MM.1S (cell line): ENCODE data around the gene LRMDA.

ENCODE experiments used
- DNase-seq: peaks from one replicate; pipeline ENCODE4 v3.0.0-alpha.2; 2015
- H2AFZ ChIP-seq: fragments of 300-600 bp; sonication (generic); 2 replicates; pipeline ENCODE4 v1.6.0; 2016; ENCODE audit warnings: antibody characterized with exemption, low read length
- H3F3A ChIP-seq: fragments of 300-600 bp; sonication (generic); 2 replicates; pipeline ENCODE4 v1.6.1; 2016; ENCODE audit warnings: mild to moderate bottlenecking, antibody characterized with exemption, low read length, moderate library complexity, mixed read lengths; ENCODE audit not compliant: insufficient read depth
- H3K27ac ChIP-seq: fragments of 300-600 bp; sonication (generic); 2 replicates; pipeline ENCODE4 v1.5.1; 2016; ENCODE audit warnings: mild to moderate bottlenecking, low read length
- H3K27me3 ChIP-seq: fragments of 300-600 bp; sonication (generic); replicated peaks from 2 replicates; pipeline ENCODE4 v1.6.0; 2016; ENCODE audit warnings: low read length; ENCODE audit not compliant: insufficient read depth
- H3K36me3 ChIP-seq: fragments of 300-600 bp; sonication (generic); replicated peaks from 2 replicates; pipeline ENCODE4 v1.6.1; 2016; ENCODE audit warnings: mild to moderate bottlenecking, low read length, mixed read lengths; ENCODE audit not compliant: insufficient read depth
- H3K4me1 ChIP-seq: fragments of 300-600 bp; sonication (generic); 2 replicates; pipeline ENCODE4 v1.6.1; 2016; ENCODE audit warnings: low read length, mixed read lengths
- H3K4me2 ChIP-seq: fragments of 300-600 bp; sonication (generic); 2 replicates; pipeline ENCODE4 v1.6.0; 2016; ENCODE audit warnings: low read depth, low read length
- H3K4me3 ChIP-seq: fragments of 300-600 bp; sonication (generic); 2 replicates; pipeline ENCODE4 v1.5.1; 2016; ENCODE audit warnings: low read length, mixed read lengths
- H3K79me2 ChIP-seq: fragments of 300-600 bp; sonication (generic); 2 replicates; pipeline ENCODE4 v1.6.1; 2016; ENCODE audit warnings: mixed run types, low read length, mixed read lengths
- H3K9ac ChIP-seq: fragments of 300-600 bp; sonication (generic); 2 replicates; pipeline ENCODE4 v1.6.1; 2016; ENCODE audit warnings: low read length, mixed read lengths
- H3K9me2 ChIP-seq: fragments of 300-600 bp; sonication (generic); replicated peaks from 2 replicates; pipeline ENCODE4 v1.6.1; 2016; ENCODE audit warnings: mild to moderate bottlenecking, low read length, mixed read lengths; ENCODE audit not compliant: insufficient read depth
- H3K9me3 ChIP-seq: fragments of 300-600 bp; sonication (generic); replicated peaks from 2 replicates; pipeline ENCODE4 v1.6.1; 2016; ENCODE audit warnings: mild to moderate bottlenecking, low read length, mixed read lengths; ENCODE audit not compliant: insufficient read depth
- H4K20me1 ChIP-seq: fragments of 300-600 bp; sonication (generic); 2 replicates; pipeline ENCODE4 v1.6.1; 2016; ENCODE audit warnings: mild to moderate bottlenecking, low read length, moderate library complexity, mixed read lengths; ENCODE audit not compliant: insufficient read depth
- EZH2 ChIP-seq: fragments of 300-600 bp; sonication (generic); optimal IDR thresholded peaks from 2 replicates; pipeline ENCODE3; 2017; ENCODE audit warnings: low read depth, mild to moderate bottlenecking, antibody characterized with exemption, low read length, mixed read lengths
- EZH2phosphoT487 ChIP-seq: fragments of 300-600 bp; sonication (generic); IDR thresholded peaks from 2 replicates; pipeline ENCODE4 v1.6.1; 2018; ENCODE audit warnings: antibody characterized with exemption, low read length
- TF ChIP-seq, protein P1 (sequence below): fragments of 300-600 bp; sonication (generic); IDR thresholded peaks from 2 replicates; pipeline ENCODE4 v1.5.1; 2016; ENCODE audit warnings: antibody characterized with exemption, low read length, mixed read lengths

LRMDA gene

DNA sequence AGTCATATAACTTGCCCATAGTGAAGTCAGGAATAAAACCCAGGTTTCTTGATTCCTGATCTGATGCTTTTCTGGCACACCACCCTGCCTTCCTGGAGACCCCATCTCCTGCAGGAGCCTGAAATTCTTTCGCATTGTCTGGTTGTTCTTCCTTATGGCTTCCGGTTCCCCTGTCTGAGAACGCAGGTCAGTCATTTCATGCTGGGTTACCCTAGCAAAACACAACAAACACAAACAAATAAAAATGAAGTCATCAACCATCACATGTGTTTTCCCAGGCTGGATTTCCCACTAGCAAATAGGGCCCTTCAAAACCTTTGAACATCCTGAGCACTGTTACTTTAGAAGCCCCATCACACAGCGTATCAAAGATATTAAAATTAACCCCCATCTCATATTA is 569.6 kb downstream of the LRMDA start:
- Histone ChIP-seq H3K4me2 (no peak overlapping the region), H3K4me1 (no peaks in the 10 kb centered on the region), H2AFZ (no peak overlapping the region), H4K20me1 (no peaks in the 10 kb centered on the region), H3K9ac (no peak overlapping the region), H3F3A (no peaks in the 10 kb centered on the region), H3K79me2 (no peaks in the 10 kb centered on the region), H3K27me3 (no peaks in the 10 kb centered on the region), H3K27ac (no peak overlapping the region), H3K36me3 (no peaks in the 10 kb centered on the region), H3K4me3 (no peak overlapping the region), H3K9me3 (no peaks in the 10 kb centered on the region), H3K9me2 (no peaks in the 10 kb centered on the region)
- no peak for DNase-seq
- TF ChIP-seq, protein P1, sequence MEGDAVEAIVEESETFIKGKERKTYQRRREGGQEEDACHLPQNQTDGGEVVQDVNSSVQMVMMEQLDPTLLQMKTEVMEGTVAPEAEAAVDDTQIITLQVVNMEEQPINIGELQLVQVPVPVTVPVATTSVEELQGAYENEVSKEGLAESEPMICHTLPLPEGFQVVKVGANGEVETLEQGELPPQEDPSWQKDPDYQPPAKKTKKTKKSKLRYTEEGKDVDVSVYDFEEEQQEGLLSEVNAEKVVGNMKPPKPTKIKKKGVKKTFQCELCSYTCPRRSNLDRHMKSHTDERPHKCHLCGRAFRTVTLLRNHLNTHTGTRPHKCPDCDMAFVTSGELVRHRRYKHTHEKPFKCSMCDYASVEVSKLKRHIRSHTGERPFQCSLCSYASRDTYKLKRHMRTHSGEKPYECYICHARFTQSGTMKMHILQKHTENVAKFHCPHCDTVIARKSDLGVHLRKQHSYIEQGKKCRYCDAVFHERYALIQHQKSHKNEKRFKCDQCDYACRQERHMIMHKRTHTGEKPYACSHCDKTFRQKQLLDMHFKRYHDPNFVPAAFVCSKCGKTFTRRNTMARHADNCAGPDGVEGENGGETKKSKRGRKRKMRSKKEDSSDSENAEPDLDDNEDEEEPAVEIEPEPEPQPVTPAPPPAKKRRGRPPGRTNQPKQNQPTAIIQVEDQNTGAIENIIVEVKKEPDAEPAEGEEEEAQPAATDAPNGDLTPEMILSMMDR, result no peak

DNA sequence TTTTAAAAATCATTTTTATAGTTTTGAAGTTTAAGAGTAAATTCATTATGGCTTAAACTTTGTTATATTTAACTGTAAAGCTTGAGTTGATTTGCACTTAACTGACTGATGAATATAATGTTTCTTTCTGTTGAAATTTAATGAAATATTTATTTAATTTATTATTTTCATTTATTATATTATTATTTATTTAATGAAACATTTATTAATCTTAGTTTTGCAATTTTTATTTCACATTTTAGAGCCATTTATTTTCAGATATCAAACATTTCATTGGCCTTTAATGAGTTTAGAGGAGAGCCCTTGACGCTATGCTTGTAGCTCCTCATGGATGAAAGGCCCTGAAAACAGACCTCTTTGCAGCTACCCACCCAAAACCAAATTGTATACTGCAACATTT is 570.0 kb downstream of the LRMDA start:
- Histone ChIP-seq H3K9ac (no peak overlapping the region), H3K9me3 (no peaks in the 10 kb centered on the region), H3F3A (no peaks in the 10 kb centered on the region), H4K20me1 (no peaks in the 10 kb centered on the region), H3K9me2 (no peaks in the 10 kb centered on the region), H3K79me2 (no peaks in the 10 kb centered on the region), H3K27ac (no peak overlapping the region), H3K4me1 (no peaks in the 10 kb centered on the region), H2AFZ (no peak overlapping the region), H3K4me3 (no peak overlapping the region), H3K36me3 (no peaks in the 10 kb centered on the region), H3K27me3 (no peaks in the 10 kb centered on the region), H3K4me2 (no peak overlapping the region)
- no peak for DNase-seq
- TF ChIP-seq EZH2, result no peak
- TF ChIP-seq EZH2phosphoT487, result no peak

DNA sequence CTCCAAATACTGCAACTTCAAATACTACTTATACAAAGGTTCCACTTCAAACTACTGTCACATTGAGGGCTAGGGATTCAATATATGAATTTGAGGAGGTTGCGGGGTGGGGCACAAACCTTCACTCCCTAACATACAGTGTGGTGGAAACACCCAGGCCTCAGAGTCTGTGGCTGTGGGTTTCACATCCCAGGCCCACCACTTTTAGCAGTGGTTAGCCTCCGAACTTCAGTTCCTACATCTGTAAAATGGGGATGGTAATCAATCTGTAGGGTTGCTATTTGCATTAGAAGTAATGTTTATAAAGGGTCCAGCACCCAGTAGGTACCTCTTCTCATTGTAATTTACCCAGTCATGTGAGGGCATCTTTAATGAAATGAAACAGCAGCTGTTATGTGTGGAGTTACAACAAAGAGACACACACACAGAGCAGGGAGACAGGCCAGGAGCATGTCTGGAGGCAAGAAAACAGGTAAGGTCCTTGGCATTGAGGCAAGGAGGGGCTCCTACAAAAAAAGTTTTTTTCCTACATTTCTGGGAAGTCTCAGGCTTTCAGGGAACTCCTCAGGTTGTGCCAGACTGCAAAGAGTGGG is 570.9 kb downstream of the LRMDA start:
- no peaks in the 10 kb centered on the region for H3K27me3 ChIP-seq
- H2AFZ ChIP-seq, result no peak overlapping the region
- H3K4me3 ChIP-seq, result no peak overlapping the region
- H3F3A ChIP-seq, result no peaks in the 10 kb centered on the region
- DNase-seq, result no peak
- TF ChIP-seq EZH2, result no peak
- TF ChIP-seq, protein P1, result no peak
- H3K36me3 ChIP-seq, result no peaks in the 10 kb centered on the region
- no peaks in the 10 kb centered on the region for H3K9me3 ChIP-seq
- H4K20me1 ChIP-seq, result no peaks in the 10 kb centered on the region
- H3K4me2 ChIP-seq, result no peak overlapping the region
- H3K9me2 ChIP-seq, result no peaks in the 10 kb centered on the region
- H3K4me1 ChIP-seq, result no peaks in the 10 kb centered on the region
- H3K79me2 ChIP-seq, result no peaks in the 10 kb centered on the region
- H3K9ac ChIP-seq, result no peak overlapping the region
- H3K27ac ChIP-seq, result no peak overlapping the region

DNA sequence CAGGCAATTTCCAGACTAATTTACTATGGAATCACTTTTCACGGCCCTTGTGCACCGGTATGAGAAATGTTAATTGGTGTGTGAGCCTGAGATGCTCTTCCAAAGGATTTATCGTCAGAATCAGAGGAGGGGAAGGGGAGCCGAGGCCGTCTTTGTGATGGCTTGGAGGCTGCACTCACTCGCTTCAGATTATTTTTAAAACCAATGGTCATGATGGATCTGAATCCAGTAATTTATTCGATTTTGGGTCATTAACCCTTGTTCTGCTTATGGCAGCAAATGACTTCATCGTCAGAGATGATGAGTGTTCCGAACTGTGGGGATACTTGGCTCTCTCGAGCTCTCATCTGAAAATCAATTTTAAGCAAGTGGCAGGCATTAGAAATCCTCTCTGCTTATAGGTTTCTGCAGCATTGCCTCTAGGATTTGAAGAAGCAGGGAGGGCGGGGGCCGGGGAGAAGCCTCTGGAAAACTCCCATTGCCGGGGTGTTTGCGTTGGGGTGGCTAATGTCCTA is 576.3 kb downstream of the LRMDA start:
- no peak for DNase-seq
- TF ChIP-seq EZH2phosphoT487, result no peak
- TF ChIP-seq, protein P1, result no peak
- no peak for TF ChIP-seq EZH2

More for the DNA sequence above, 576.3 kb downstream of the LRMDA start:
- H3K4me1 ChIP-seq, result no peaks in the 10 kb centered on the region
- no peaks in the 10 kb centered on the region for H3K9me3 ChIP-seq
- H3K79me2 ChIP-seq, result no peaks in the 10 kb centered on the region
- H3K9ac ChIP-seq, result no peak overlapping the region
- H3K27ac ChIP-seq, result no peak overlapping the region
- H3K4me2 ChIP-seq, result no peak overlapping the region
- H2AFZ ChIP-seq, result no peak overlapping the region
- H3F3A ChIP-seq, result no peaks in the 10 kb centered on the region
- no peak overlapping the region for H3K4me3 ChIP-seq
- no peaks in the 10 kb centered on the region for H3K27me3 ChIP-seq
- H4K20me1 ChIP-seq, result no peaks in the 10 kb centered on the region
- H3K36me3 ChIP-seq, result no peaks in the 10 kb centered on the region
- H3K9me2 ChIP-seq, result no peaks in the 10 kb centered on the region
